ENCODE results near the gene TUBGCP5.

DNA sequence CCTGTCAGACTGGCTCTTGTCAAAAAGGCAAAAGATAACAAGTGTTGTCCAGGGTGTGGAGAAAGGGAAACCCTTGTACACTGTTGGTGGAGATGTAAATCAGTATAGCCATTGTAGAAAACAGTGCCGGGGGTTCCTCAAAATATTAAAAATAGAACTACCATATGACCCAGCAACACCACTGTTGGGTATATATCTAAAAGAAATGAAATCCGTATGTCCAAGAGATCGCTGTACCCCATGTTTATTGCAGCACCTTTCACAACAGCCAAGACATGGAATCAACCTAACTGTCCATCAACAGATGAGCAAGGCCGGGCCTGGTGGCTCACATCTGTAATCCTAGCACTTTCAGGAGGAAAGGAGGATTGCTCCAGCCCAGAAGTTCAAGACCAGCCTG, 65.4 kb downstream of the TUBGCP5 start:
- no peak for TF ChIP-seq POLR2AphosphoS5 (IDR thresholded peaks at IDR 0.05; ENCODE audit: low read depth, low read length)
- no peak for TF ChIP-seq POLR2A (IDR thresholded peaks at IDR 0.05; ENCODE audit: low read depth, low read length)

All from GM12891 (cell line).